ENCODE measurements around the gene TCEA2. TPM values are rescaled to one million over a fixed set of nuclear protein-coding genes. Genes with fewer than 3 reads are reported as not detected.

The TCEA2 gene
- total and polyA plus RNA-seq, 2 of the 13 experiments (the other 11 are each of a cell fraction or from before 2014, with no cell fraction given) = 28.1 to 33.7 TPM

DNA sequence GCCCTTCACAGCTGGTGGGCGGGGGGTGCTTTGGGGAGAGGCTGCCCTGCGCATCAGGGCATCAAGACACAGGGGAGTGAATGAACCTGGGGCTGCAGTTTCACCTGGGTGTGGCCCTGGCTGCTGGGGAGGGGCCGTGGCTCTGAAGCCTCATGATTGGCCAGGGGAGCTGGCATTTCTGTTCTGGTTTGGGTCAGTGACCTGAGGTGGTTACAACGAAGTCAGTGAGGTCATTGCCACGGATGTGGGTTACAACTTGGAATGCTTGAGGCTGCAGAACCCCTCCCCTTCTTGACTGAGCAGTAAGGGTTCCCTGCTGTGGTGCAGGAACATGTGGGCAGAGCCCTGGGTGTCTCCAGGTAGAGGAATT lies 3.0 kb downstream of the TCEA2 start (continued):
- no peak for TF ChIP-seq HDAC6 (IDR thresholded peaks at IDR 0.05; ENCODE audit: low read depth, low read length)
- no peak for TF ChIP-seq LCORL (IDR thresholded peaks at IDR 0.05)
- peak; percentile 34 for TF ChIP-seq LCORL (CRISPR knock-in tag; IDR thresholded peaks at IDR 0.05)
- TF ChIP-seq MATR3 (CRISPR knock-in tag; IDR thresholded peaks at IDR 0.05) = 0 out of 2 replicates have a peak, but pooled peaks have one; percentile 52
- TF ChIP-seq RCOR2 (CRISPR knock-in tag; IDR thresholded peaks at IDR 0.05) = no peak
- TF ChIP-seq, protein P1, sequence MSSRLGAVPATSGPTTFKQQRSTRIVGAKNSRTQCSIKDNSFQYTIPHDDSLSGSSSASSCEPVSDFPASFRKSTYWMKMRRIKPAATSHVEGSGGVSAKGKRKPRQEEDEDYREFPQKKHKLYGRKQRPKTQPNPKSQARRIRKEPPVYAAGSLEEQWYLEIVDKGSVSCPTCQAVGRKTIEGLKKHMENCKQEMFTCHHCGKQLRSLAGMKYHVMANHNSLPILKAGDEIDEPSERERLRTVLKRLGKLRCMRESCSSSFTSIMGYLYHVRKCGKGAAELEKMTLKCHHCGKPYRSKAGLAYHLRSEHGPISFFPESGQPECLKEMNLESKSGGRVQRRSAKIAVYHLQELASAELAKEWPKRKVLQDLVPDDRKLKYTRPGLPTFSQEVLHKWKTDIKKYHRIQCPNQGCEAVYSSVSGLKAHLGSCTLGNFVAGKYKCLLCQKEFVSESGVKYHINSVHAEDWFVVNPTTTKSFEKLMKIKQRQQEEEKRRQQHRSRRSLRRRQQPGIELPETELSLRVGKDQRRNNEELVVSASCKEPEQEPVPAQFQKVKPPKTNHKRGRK (CRISPR knock-in tag; IDR thresholded peaks at IDR 0.05) = no peak
- TF ChIP-seq CBFB (CRISPR knock-in tag; IDR thresholded peaks at IDR 0.05) = no peak
- TF ChIP-seq SPEN (CRISPR knock-in tag; IDR thresholded peaks at IDR 0.05; ENCODE audit: low read depth) = no peak
- TF ChIP-seq ZNF326 (CRISPR knock-in tag; IDR thresholded peaks at IDR 0.05; ENCODE audit: borderline replicate concordance) = peak; percentile 98
- 0 out of 2 replicates have a peak, but pooled peaks have one; percentile 40 for TF ChIP-seq ZC3H13 (CRISPR knock-in tag; IDR thresholded peaks at IDR 0.05)
- TF ChIP-seq CHCHD3 (CRISPR knock-in tag; IDR thresholded peaks at IDR 0.05) = no peak
- TF ChIP-seq HIVEP1 (CRISPR knock-in tag; IDR thresholded peaks at IDR 0.05) = 0 out of 2 replicates have a peak, but pooled peaks have one; percentile 36
- 0 out of 2 replicates have a peak, but pooled peaks have one; percentile 30 for TF ChIP-seq NR2F6 (IDR thresholded peaks at IDR 0.05)
- peak; percentile 58 for TF ChIP-seq NR2F6 (CRISPR knock-in tag; IDR thresholded peaks at IDR 0.05)
- TF ChIP-seq GPN1 (CRISPR knock-in tag; IDR thresholded peaks at IDR 0.05; ENCODE audit: borderline replicate concordance) = no peak
- TF ChIP-seq TCF12 (IDR thresholded peaks at IDR 0.05) = no peak
- no peak for TF ChIP-seq TCF12 (CRISPR knock-in tag; IDR thresholded peaks at IDR 0.05)
- TF ChIP-seq KLF13 (CRISPR knock-in tag; IDR thresholded peaks at IDR 0.05) = no peak
- TF ChIP-seq ZNF790 (CRISPR knock-in tag; IDR thresholded peaks at IDR 0.05; ENCODE audit: borderline replicate concordance) = 0 out of 2 replicates have a peak, but pooled peaks have one; percentile 37
- TF ChIP-seq ZNF557 (CRISPR knock-in tag; IDR thresholded peaks at IDR 0.05) = no peak
- no peak for TF ChIP-seq ZNF235 (CRISPR knock-in tag; IDR thresholded peaks at IDR 0.05; ENCODE audit: borderline replicate concordance)
- TF ChIP-seq PBX2 (CRISPR knock-in tag; IDR thresholded peaks at IDR 0.05) = 0 out of 2 replicates have a peak, but pooled peaks have one; percentile 20
- no peak for TF ChIP-seq RAD51 (IDR thresholded peaks at IDR 0.05; ENCODE audit: borderline replicate concordance)
- TF ChIP-seq ZNF337 (CRISPR knock-in tag; IDR thresholded peaks at IDR 0.05; ENCODE audit: borderline replicate concordance, low read depth) = no peak
- peak; percentile 13 for TF ChIP-seq AGO1 (IDR thresholded peaks at IDR 0.05; ENCODE audit: low read depth, low read length, poor library complexity, severe bottlenecking)
- TF ChIP-seq ZNF367 (CRISPR knock-in tag; IDR thresholded peaks at IDR 0.05; ENCODE audit: borderline replicate concordance) = no peak
- TF ChIP-seq, protein P2, sequence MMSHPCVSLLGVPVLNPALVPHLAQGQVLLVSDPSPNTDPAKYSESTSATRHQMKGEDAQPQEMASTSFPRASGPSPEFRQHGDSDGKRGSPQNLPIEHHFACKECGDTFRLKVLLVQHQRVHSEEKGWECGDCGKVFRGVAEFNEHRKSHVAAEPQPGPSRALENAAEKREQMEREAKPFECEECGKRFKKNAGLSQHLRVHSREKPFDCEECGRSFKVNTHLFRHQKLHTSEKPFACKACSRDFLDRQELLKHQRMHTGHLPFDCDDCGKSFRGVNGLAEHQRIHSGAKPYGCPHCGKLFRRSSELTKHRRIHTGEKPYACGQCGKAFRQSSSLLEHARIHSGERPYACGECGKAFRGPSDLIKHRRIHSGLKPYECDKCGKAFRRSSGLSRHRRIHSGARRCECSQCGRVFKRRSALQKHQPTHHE (CRISPR knock-in tag; IDR thresholded peaks at IDR 0.05; ENCODE audit: borderline replicate concordance) = 0 out of 2 replicates have a peak, but pooled peaks have one; percentile 41
- TF ChIP-seq XBP1 (CRISPR knock-in tag; IDR thresholded peaks at IDR 0.05) = no peak
- peak; percentile 17 for TF ChIP-seq AKAP8 (CRISPR knock-in tag; IDR thresholded peaks at IDR 0.05)
